HepG2 (cell line): ENCODE results near the gene NEDD8. TPM values are rescaled to one million over a fixed set of nuclear protein-coding genes. Genes with fewer than 3 reads are reported as not detected.
A peak's percentile ranks its signal among the peaks of the same experiment; 100 is the strongest.

Experiments used
- CENPBD1 ChIP-seq: sonication (generic); formaldehyde crosslinking; IDR thresholded peaks from 2 replicates; pipeline ENCODE4 v1.8.0; 2022; ENCODE audit warnings: missing genetic modification reagents, low read depth, mild to moderate bottlenecking, borderline replicate concordance
- E2F5 ChIP-seq: sonication (generic); formaldehyde crosslinking; conservative IDR thresholded peaks from 2 replicates; pipeline ENCODE4 v1.4.0; 2020; ENCODE audit warnings: missing genetic modification reagents
- FOXJ3 ChIP-seq: sonication (generic); formaldehyde crosslinking; IDR thresholded peaks from 2 replicates; pipeline ENCODE4 v1.4.0; 2020; ENCODE audit warnings: missing genetic modification reagents, mild to moderate bottlenecking, borderline replicate concordance
- GABPA ChIP-seq, 2 experiments: IDR thresholded peaks; 2 replicates each; pipeline ENCODE4 v1.6.1; 2011 to 2016; ENCODE audit warnings: low read depth in 2 of 2, low read length in 1 of 2, missing biosample characterization in 1 of 2, missing genetic modification characterization in 1 of 2
- ISX ChIP-seq: sonication (generic); formaldehyde crosslinking; conservative IDR thresholded peaks from 2 replicates; pipeline ENCODE4 v1.5.0; 2020; ENCODE audit warnings: missing genetic modification reagents
- KDM6A ChIP-seq: IDR thresholded peaks from 2 replicates; pipeline ENCODE4 v1.6.1; 2016; ENCODE audit warnings: low read depth
- KLF6 ChIP-seq: IDR thresholded peaks from 2 replicates; pipeline ENCODE4 v1.8.0; 2016; ENCODE audit warnings: missing biosample characterization, missing genetic modification reagents
- MATR3 ChIP-seq: sonication (generic); formaldehyde crosslinking; IDR thresholded peaks from 2 replicates; pipeline ENCODE4 v1.4.0; 2020; ENCODE audit warnings: missing genetic modification reagents
- NR0B2 ChIP-seq: sonication (generic); formaldehyde crosslinking; IDR thresholded peaks from 2 replicates; pipeline ENCODE4 v1.4.0; 2020; ENCODE audit warnings: mild to moderate bottlenecking, missing genetic modification reagents
- NR1H2 ChIP-seq: sonication (generic); formaldehyde crosslinking; IDR thresholded peaks from 2 replicates; pipeline ENCODE4 v1.8.1; 2022; ENCODE audit warnings: low read depth, missing genetic modification reagents, borderline replicate concordance
- NR3C1 ChIP-seq: sonication (generic); formaldehyde crosslinking; IDR thresholded peaks from 2 replicates; pipeline ENCODE4 v1.4.0; 2020; ENCODE audit warnings: missing genetic modification reagents
- PRDM10 ChIP-seq: sonication (generic); formaldehyde crosslinking; IDR thresholded peaks from 2 replicates; pipeline ENCODE4 v1.4.0; 2020; ENCODE audit warnings: low read depth, missing genetic modification reagents
- RFXAP ChIP-seq: sonication (generic); formaldehyde crosslinking; IDR thresholded peaks from 2 replicates; pipeline ENCODE4 v1.4.0; 2020; ENCODE audit warnings: missing genetic modification reagents, borderline replicate concordance
- SAP130 ChIP-seq: IDR thresholded peaks from 2 replicates; pipeline ENCODE4 v1.6.1; 2016; ENCODE audit warnings: low read depth
- TSC22D2 ChIP-seq: sonication (generic); formaldehyde crosslinking; IDR thresholded peaks from 2 replicates; pipeline ENCODE4 v1.5.1; 2020; ENCODE audit warnings: missing genetic modification reagents, mild to moderate bottlenecking, borderline replicate concordance
- ZMAT5 ChIP-seq: sonication (generic); formaldehyde crosslinking; IDR thresholded peaks from 2 replicates; pipeline ENCODE4 v1.5.0; 2020; ENCODE audit warnings: mild to moderate bottlenecking, low read depth, missing genetic modification reagents, borderline replicate concordance
- ZMYM4 ChIP-seq: sonication (generic); formaldehyde crosslinking; IDR thresholded peaks from 2 replicates; pipeline ENCODE4 v1.8.1; 2023; ENCODE audit warnings: mild to moderate bottlenecking, missing genetic modification reagents
- ZNF326 ChIP-seq: sonication (generic); formaldehyde crosslinking; IDR thresholded peaks from 2 replicates; pipeline ENCODE4 v1.4.0; 2020; ENCODE audit warnings: missing genetic modification reagents, borderline replicate concordance
- ZNF598 ChIP-seq: sonication (generic); formaldehyde crosslinking; IDR thresholded peaks from 2 replicates; pipeline ENCODE4 v1.5.1; 2020; ENCODE audit warnings: mild to moderate bottlenecking, missing genetic modification reagents, borderline replicate concordance
- ZNF607 ChIP-seq: sonication (generic); formaldehyde crosslinking; IDR thresholded peaks from 2 replicates; pipeline ENCODE4 v1.5.1; 2020; ENCODE audit warnings: missing genetic modification reagents, mild to moderate bottlenecking, borderline replicate concordance
- ZNF614 ChIP-seq: IDR thresholded peaks from 2 replicates; pipeline ENCODE4 v1.6.1; 2018; ENCODE audit warnings: missing biosample characterization, missing genetic modification reagents, inconsistent platforms, borderline replicate concordance
- ZNF678 ChIP-seq: sonication (generic); formaldehyde crosslinking; IDR thresholded peaks from 2 replicates; pipeline ENCODE4 v1.4.0; 2020; ENCODE audit warnings: mild to moderate bottlenecking, missing genetic modification reagents
- polyA plus RNA-seq, 8 experiments: library from polyadenylated mRNA; depleted of rRNA in 3 of 8; stranded (reverse) in 7 of 8; unstranded in 1 of 8; fragments of >200 nt; fragmentation: Illumina TruSeq in 4 of 8; extraction: Trizol in 4 of 8; gene quantifications; 2 replicates each; pipeline versions ENCODE4 v1.2.1 to v1.2.3, GENCODE V29; 2011 to 2016; ENCODE audit warnings: low read depth in 4 of 8, missing spikeins in 1 of 8, mixed read lengths in 1 of 8; ENCODE audit not compliant: insufficient read depth in 1 of 8
- total RNA-seq, 5 experiments: library from RNA; depleted of rRNA; stranded (reverse); fragments of >200 nt; fragmentation: Illumina TruSeq; extraction: Trizol; gene quantifications; 2 replicates each; pipeline ENCODE4 v1.2.3, GENCODE V29; 2016; ENCODE audit warnings: low read depth in 1 of 5

Gene NEDD8
- total and polyA plus RNA-seq, 2 of the 13 experiments (the other 11 are each of a cell fraction or from before 2014, with no cell fraction given), result 535 to 713 TPM

- peak; percentile 98 for TF ChIP-seq RFXAP
- TF ChIP-seq ZMYM4 (CRISPR knock-in tag), result peak; percentile 99
- TF ChIP-seq ZNF614 (CRISPR knock-in tag), result peak; percentile 98
- no peak for TF ChIP-seq ZMAT5
- no peak for TF ChIP-seq ISX (CRISPR knock-in tag)
- no peak for TF ChIP-seq CENPBD1 (CRISPR knock-in tag)
- peak; percentile 9; the same call in 1 of the 2 replicates for TF ChIP-seq KDM6A
- peak; percentile 95 for TF ChIP-seq ZNF607 (CRISPR knock-in tag)
- peak; percentile 96 for TF ChIP-seq PRDM10
- no peak for TF ChIP-seq NR1H2
- no peak for TF ChIP-seq NR3C1 (CRISPR knock-in tag)
- TF ChIP-seq ZNF678 (CRISPR knock-in tag), result peak; percentile 66; the same call in 1 of the 2 replicates
- no peak for TF ChIP-seq ZNF326
- peak; percentile 99 for TF ChIP-seq ZNF598
- peak; percentile 100 for TF ChIP-seq SAP130
- TF ChIP-seq MATR3 (CRISPR knock-in tag), result no peak
- TF ChIP-seq KLF6, result peak; percentile 99
- TF ChIP-seq NR0B2 (CRISPR knock-in tag), result peak; percentile 83; the same call in 1 of the 2 replicates
- peak; percentile 71; the same call in 1 of the 2 replicates for TF ChIP-seq TSC22D2 (CRISPR knock-in tag)
- peak; percentile 90 for TF ChIP-seq FOXJ3
- TF ChIP-seq E2F5, result peak; percentile 85
- TF ChIP-seq GABPA (IDR thresholded peaks at IDR 0.05; ENCODE audit: low read depth, low read length), result no peak
- TF ChIP-seq GABPA (CRISPR knock-in tag; IDR thresholded peaks at IDR 0.05; ENCODE audit: low read depth), result no peak
These were observed 19.0 kb downstream of the NEDD8 start, which contains the start of gene CHMP4A (continued) for GRCh38 chr14:24212924-24213865.
